ENCODE results near the gene TMEM132C.

GRCh38 chr12:128603573-128604115, 336.7 kb downstream of the TMEM132C start:
- no peak for TF ChIP-seq CTCF (IDR thresholded peaks at IDR 0.05; ENCODE audit: low read depth, low read length, missing input control)
- no peak for TF ChIP-seq REST (IDR thresholded peaks at IDR 0.05)
- no peak for TF ChIP-seq TAF1 (conservative IDR thresholded peaks at IDR 0.05)

Data from liver (tissue), 3 donors.